Endothelial cell of umbilical vein (primary cell): ENCODE results near the gene CAMK2D. TPM values are rescaled to one million over a fixed set of nuclear protein-coding genes. Genes with fewer than 3 reads are reported as not detected.

ENCODE experiments used
- BruUV-seq: library from RNA; stranded (reverse); fragments of 400-500 nt; replicated peaks from 2 replicates; lab custom pipeline; 2021; lab: Mats Ljungman, UMichigan
- CTCF ChIA-PET: fragments of 300-600, 350-600 bp; sonication (Branson Sonifier 250); formaldehyde crosslinking; loops from one replicate; lab custom pipeline; 2021; ENCODE audit warnings: antibody characterized with exemption, inconsistent platforms; lab: Charles Lee
- POLR2A ChIA-PET: fragments of 300-600, 350-600 bp; sonication (Branson Sonifier 250); formaldehyde crosslinking; loops from one replicate; lab custom pipeline; 2021; ENCODE audit warnings: antibody characterized with exemption, inconsistent platforms; lab: Charles Lee
- DNase-seq: peaks from one replicate; pipeline ENCODE4 v3.0.0-alpha.2; 2011; ENCODE audit warnings: low read depth, low spot score
- FAIRE-seq: peaks from 2 replicates; lab custom pipeline; 2011; peaks lifted over from hg19 to GRCh38; lab: Jason Lieb, UNC
- H2AFZ ChIP-seq: 2 replicates; pipeline ENCODE4 v1.6.0; 2012; ENCODE audit warnings: low read depth, low read length, control low read depth, inconsistent platforms
- H3K27ac ChIP-seq: 2 replicates; pipeline ENCODE4 v1.5.1; 2011; ENCODE audit warnings: low read depth, mild to moderate bottlenecking, control low read depth, low read length, moderate library complexity; ENCODE audit not compliant: insufficient read depth
- H3K27me3 ChIP-seq, 2 experiments: 2 replicates each; pipeline versions ENCODE4 v1.6.0 to v1.6.1; 2011; ENCODE audit warnings: low read length in 2 of 2, mixed read lengths in 1 of 2; ENCODE audit not compliant: control insufficient read depth in 2 of 2, insufficient read depth in 2 of 2
- H3K36me3 ChIP-seq, 2 experiments: 2 replicates in 1 of 2; 3 replicates in 1 of 2; pipeline ENCODE4 v1.5.1; 2011; ENCODE audit warnings: low read length in 2 of 2, mild to moderate bottlenecking in 1 of 2, moderate library complexity in 1 of 2; ENCODE audit not compliant: control insufficient read depth in 2 of 2, insufficient read depth in 2 of 2; ENCODE audit errors: extremely low read depth in 1 of 2
- H3K4me1 ChIP-seq: 3 replicates; pipeline ENCODE4 v1.5.1; 2011; ENCODE audit warnings: mild to moderate bottlenecking, low read length; ENCODE audit not compliant: control insufficient read depth, insufficient read depth; ENCODE audit errors: extremely low read depth
- H3K4me2 ChIP-seq: 2 replicates; pipeline ENCODE4 v1.6.1; 2011; ENCODE audit warnings: low read length, control low read depth, mixed read lengths; ENCODE audit not compliant: insufficient read depth
- H3K4me3 ChIP-seq, 3 experiments: fragments of 200-600 bp in 1 of 3; sonication (generic), shearing (Covaris generic) in 1 of 3; replicated peaks in 1 of 3; 2 replicates each; pipeline ENCODE4 v1.5.1; 2011 to 2016; ENCODE audit warnings: control low read depth in 3 of 3, low read length in 3 of 3, mild to moderate bottlenecking in 2 of 3, inconsistent platforms in 1 of 3, low read depth in 1 of 3, moderate library complexity in 1 of 3; ENCODE audit not compliant: insufficient read depth in 1 of 3
- H3K79me2 ChIP-seq: 2 replicates; pipeline ENCODE4 v1.6.0; 2012; ENCODE audit warnings: low read length, inconsistent platforms; ENCODE audit not compliant: control insufficient read depth, insufficient read depth
- H3K9ac ChIP-seq: replicated peaks from 2 replicates; pipeline ENCODE3; 2011; ENCODE audit warnings: low read length, control low read depth; ENCODE audit not compliant: insufficient read depth; ENCODE audit errors: extremely low read depth
- H3K9me1 ChIP-seq: replicated peaks from 3 replicates; pipeline ENCODE4 v1.6.0; 2011; ENCODE audit warnings: mild to moderate bottlenecking, low read length; ENCODE audit not compliant: control insufficient read depth, insufficient read depth; ENCODE audit errors: extremely low read depth
- H3K9me3 ChIP-seq: replicated peaks from 2 replicates; pipeline ENCODE4 v1.5.1; 2012; ENCODE audit warnings: low read length, inconsistent platforms; ENCODE audit not compliant: control insufficient read depth, insufficient read depth
- H4K20me1 ChIP-seq: replicated peaks from 2 replicates; pipeline ENCODE3; 2011; ENCODE audit warnings: mild to moderate bottlenecking, low read length; ENCODE audit not compliant: control insufficient read depth, insufficient read depth; ENCODE audit errors: extremely low read depth
- CTCF ChIP-seq, 2 donors: IDR thresholded peaks; 1 replicate in 1 of 2; 2 replicates in 1 of 2; pipeline ENCODE4 v1.5.1; 2011; ENCODE audit warnings: low read length in 2 of 2, mild to moderate bottlenecking in 2 of 2, moderate library complexity in 2 of 2, control low read depth in 1 of 2, inconsistent platforms in 1 of 2, low read depth in 1 of 2; ENCODE audit not compliant: insufficient read depth in 1 of 2; ENCODE audit errors: extremely low read depth in 1 of 2
- EZH2 ChIP-seq: IDR thresholded peaks from 2 replicates; pipeline ENCODE4 v1.6.1; 2012; ENCODE audit warnings: borderline replicate concordance, low read depth, mild to moderate bottlenecking, moderate library complexity, low read length, inconsistent platforms; ENCODE audit not compliant: severe bottlenecking
- FOS ChIP-seq: IDR thresholded peaks from 2 replicates; pipeline ENCODE4 v1.6.1; 2011; ENCODE audit warnings: mild to moderate bottlenecking, low read length, moderate library complexity, borderline replicate concordance; ENCODE audit not compliant: insufficient read depth
- GATA2 ChIP-seq: IDR thresholded peaks from 2 replicates; pipeline ENCODE4 v1.7.0; 2011; ENCODE audit warnings: low read depth, mild to moderate bottlenecking, moderate library complexity, mixed read lengths, low read length; ENCODE audit not compliant: insufficient read length, insufficient read depth
- JUN ChIP-seq: IDR thresholded peaks from 2 replicates; pipeline ENCODE4 v1.6.1; 2011; ENCODE audit warnings: borderline replicate concordance, low read depth; ENCODE audit not compliant: insufficient read length, insufficient read depth
- MAX ChIP-seq: IDR thresholded peaks from 2 replicates; pipeline ENCODE4 v1.6.1; 2011; ENCODE audit not compliant: insufficient read depth, insufficient read length
- MYC ChIP-seq: IDR thresholded peaks from one replicate; pipeline ENCODE4 v1.6.1; 2011; ENCODE audit warnings: mild to moderate bottlenecking, low read depth, low read length
- POLR2A ChIP-seq: IDR thresholded peaks from 2 replicates; pipeline ENCODE4 v1.6.1; 2012; ENCODE audit warnings: low read depth, mild to moderate bottlenecking, control low read depth, low read length
- POLR2AphosphoS5 ChIP-seq: IDR thresholded peaks from 2 replicates; pipeline ENCODE4 v1.6.1; 2012; ENCODE audit warnings: low read depth, mild to moderate bottlenecking, control low read depth, low read length, moderate library complexity; ENCODE audit not compliant: insufficient read depth
- dilution Hi-C: fragments of 300-500 bp; cut with MboI; formaldehyde crosslinking; loops from one replicate; pipeline ENCODE4 v1.15.0; 2019; ENCODE audit warnings: low sequenced_read_pairs; ENCODE audit not compliant: extremely low pct_ligation_motif_present
- intact Hi-C: fragments of 100-400 bp; cut with micrococcal nuclease; formaldehyde crosslinking; loops from one replicate; pipeline ENCODE4 v1.10.0; 2022
- polyA plus RNA-seq, 4 experiments: library from polyadenylated mRNA; depleted of rRNA in 3 of 4; stranded (reverse) in 3 of 4; unstranded in 1 of 4; fragments of >200 nt; gene quantifications; 2 replicates each; pipeline versions ENCODE4 v1.2.1 to v1.2.3, GENCODE V29; 2011 to 2012; ENCODE audit warnings: missing spikeins in 1 of 4
- total RNA-seq: library from RNA; stranded (reverse); gene quantifications from 2 replicates; pipeline ENCODE4 v1.2.3, GENCODE V29; 2021

CAMK2D gene
- total and polyA plus RNA-seq, 2 donors (not counting 3 experiments of a cell fraction or from before 2014, with no cell fraction given): 10.4 to 30.7 TPM

- intact Hi-C loops (no loop called here), dilution Hi-C loops (no loop called here)
- no peaks in the 10 kb centered on the region for H3K79me2 ChIP-seq
- H3K4me2 ChIP-seq: no peak overlapping the region
- H3K27ac ChIP-seq: no peak overlapping the region
- H3K4me1 ChIP-seq: peaks cover 17% of the 10 kb centered on the region
- no peaks in the 10 kb centered on the region for H4K20me1 ChIP-seq
- BruUV-seq: no TSS peak
- DNase-seq: no peak
- no peak overlapping the region for H2AFZ ChIP-seq
- POLR2A ChIA-PET: no interaction called here
- H3K9me1 ChIP-seq: no peaks in the 10 kb centered on the region
- H3K4me3 ChIP-seq: no peak overlapping the region
- CTCF ChIA-PET: interaction anchor here (1.0 kb wide), 1 partner anchor 10 kb away, joined by 3 read pairs; no protein-coding TSS in a partner anchor
- no peak overlapping the region for H3K9ac ChIP-seq
- no peaks in the 10 kb centered on the region for H3K9me3 ChIP-seq
- FAIRE-seq: no peak
- no peaks in the 10 kb centered on the region for H3K27me3 ChIP-seq
- peaks cover 0 to 4% of the 10 kb centered on the region in 2 experiments for H3K36me3 ChIP-seq
- TF ChIP-seq MYC: no peak
- TF ChIP-seq JUN: no peak
- no peak for TF ChIP-seq MAX
- TF ChIP-seq POLR2A: no peak
- TF ChIP-seq GATA2: no peak
- TF ChIP-seq POLR2AphosphoS5: no peak
- TF ChIP-seq FOS: no peak
- TF ChIP-seq CTCF (IDR thresholded peaks at IDR 0.05; ENCODE audit: extremely low read depth in 1 of 2, insufficient read depth in 1 of 2, low read depth in 1 of 2, low read length in 2 of 2): no peak
- no peak for TF ChIP-seq EZH2
Observed at GRCh38 chr4:113457121-113457520, 304.4 kb downstream of the CAMK2D start.
